Measurements from ENCODE around the gene LAMB4. TPM values are rescaled to one million over a fixed set of nuclear protein-coding genes. Genes with fewer than 3 reads are reported as not detected.

LAMB4 gene
- total and polyA plus RNA-seq, 2 of the 4 experiments (the other 2 are of a cell fraction): 0.12 to 0.18 TPM

DNA sequence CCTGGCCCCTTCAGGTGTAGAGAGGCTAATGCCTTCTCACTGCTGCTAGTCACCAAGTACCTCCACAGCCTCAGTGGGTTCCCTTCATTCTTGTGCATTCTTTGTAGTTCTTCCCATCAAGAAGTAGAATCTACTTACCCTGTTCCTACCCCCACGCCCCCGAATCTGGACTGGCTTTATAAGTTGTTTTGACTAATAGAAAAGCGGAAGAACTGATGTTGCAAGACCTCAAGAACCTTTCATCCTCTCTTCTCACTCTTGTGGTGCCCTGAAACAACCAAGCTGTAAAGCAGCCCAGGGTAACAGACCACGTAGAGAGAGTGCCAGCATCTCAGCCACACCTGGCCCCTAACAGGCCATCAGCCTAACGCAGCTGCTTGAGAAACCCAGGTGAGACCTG lies 104.0 kb downstream of the LAMB4 start:
- no peak for DNase-seq
- Histone ChIP-seq H3K9ac (ENCODE audit: low read depth, low read length) (no peak overlapping the region), H2BK120ac (ENCODE audit: low read depth, low read length) (0 out of 2 replicates have a peak overlapping the region, but pooled peaks have one; percentile 69), H3K56ac (ENCODE audit: extremely low read depth, insufficient read depth, low read length) (no peak overlapping the region), H3K27me3 (ENCODE audit: control insufficient read depth, insufficient read depth, low read length) (no peaks in the 10 kb centered on the region), H3K9me3 (ENCODE audit: control insufficient read depth, insufficient read depth, low read length) (no peaks in the 10 kb centered on the region), H3K14ac (replicated peaks; ENCODE audit: low read depth, low read length) (no peak overlapping the region; the same call in 1 of the 2 replicates), H2BK5ac (ENCODE audit: low read depth, low read length, poor library complexity, severe bottlenecking) (no peak overlapping the region), H3K79me1 (ENCODE audit: low read depth in 1 of 2, low read length in 2 of 2) (no peaks in the 10 kb centered on the region), H3K27ac (ENCODE audit: insufficient read depth, low read length) (no peak overlapping the region), H3K4me1 (ENCODE audit: control insufficient read depth, insufficient read depth, low read length) (peaks cover 12% of the 10 kb centered on the region), H3K18ac (ENCODE audit: low read depth, low read length) (peak overlapping the region; percentile 43), H2AK5ac (ENCODE audit: low read depth, low read length) (peak overlapping the region; percentile 73), H4K5ac (ENCODE audit: low read depth, low read length) (0 out of 2 replicates have a peak overlapping the region, but pooled peaks have one; percentile 20), H2BK15ac (ENCODE audit: low read depth, low read length) (peak overlapping the region; percentile 74; the same call in 2 of the 3 replicates), H3K23ac (ENCODE audit: low read depth, low read length) (no peak overlapping the region), H2AK9ac (replicated peaks; ENCODE audit: low read depth, low read length, poor library complexity) (no peak overlapping the region), H3K9me1 (ENCODE audit: insufficient read depth, low read length) (peaks cover 2% of the 10 kb centered on the region; the same call in 1 of the 2 replicates), H4K91ac (ENCODE audit: insufficient read depth, low read depth, low read length) (peak overlapping the region; percentile 70), H4K20me1 (ENCODE audit: insufficient read depth, low read length) (no peaks in the 10 kb centered on the region), H3K4me2 (ENCODE audit: low read depth, low read length) (no peak overlapping the region), H2AFZ (replicated peaks; ENCODE audit: low read length, poor library complexity) (no peak overlapping the region), H4K8ac (ENCODE audit: low read depth in 2 of 2, low read length in 2 of 2) (no peak overlapping the region), H3K4me3 (ENCODE audit: insufficient read depth, low read depth, low read length) (no peak overlapping the region), H3K36me3 (ENCODE audit: control insufficient read depth, insufficient read depth, low read length) (no peaks in the 10 kb centered on the region), H2BK20ac (ENCODE audit: low read depth, low read length) (peak overlapping the region; percentile 37), H3K4ac (ENCODE audit: low read depth, low read length) (peak overlapping the region; percentile 59)
- no peak for TF ChIP-seq FOS (IDR thresholded peaks at IDR 0.05; ENCODE audit: low read depth, low read length)
- no peak for TF ChIP-seq RAD21 (IDR thresholded peaks at IDR 0.05; ENCODE audit: low read length)
- TF ChIP-seq, protein P1, sequence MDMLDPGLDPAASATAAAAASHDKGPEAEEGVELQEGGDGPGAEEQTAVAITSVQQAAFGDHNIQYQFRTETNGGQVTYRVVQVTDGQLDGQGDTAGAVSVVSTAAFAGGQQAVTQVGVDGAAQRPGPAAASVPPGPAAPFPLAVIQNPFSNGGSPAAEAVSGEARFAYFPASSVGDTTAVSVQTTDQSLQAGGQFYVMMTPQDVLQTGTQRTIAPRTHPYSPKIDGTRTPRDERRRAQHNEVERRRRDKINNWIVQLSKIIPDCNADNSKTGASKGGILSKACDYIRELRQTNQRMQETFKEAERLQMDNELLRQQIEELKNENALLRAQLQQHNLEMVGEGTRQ (IDR thresholded peaks at IDR 0.05; ENCODE audit: low read depth, low read length): no peak
- TF ChIP-seq SMC3 (IDR thresholded peaks at IDR 0.05; ENCODE audit: low read depth, low read length): no peak
- no peak for TF ChIP-seq CEBPB (IDR thresholded peaks at IDR 0.05; ENCODE audit: low read depth, low read length)
- TF ChIP-seq CTCF (conservative IDR thresholded peaks at IDR 0.05; ENCODE audit: low read depth, low read length): no peak
- TF ChIP-seq MXI1 (IDR thresholded peaks at IDR 0.05; ENCODE audit: borderline replicate concordance, low read depth, low read length): no peak
- ChIA-PET CTCF (no interaction called here), POLR2A (ENCODE audit: unreplicated experiment) (no interaction called here)
- ATAC-seq (ENCODE audit: low read depth): no peak
- BruUV-seq (replicated peaks): no TSS peak
- in situ Hi-C loops (cut with MboI; ENCODE audit: low sequenced_read_pairs) (no loop called here), dilution Hi-C loops (cut with HindIII; ENCODE audit: low sequenced_read_pairs, unreplicated experiment) (no loop called here), intact Hi-C loops (cut with micrococcal nuclease) (no loop called here)
- no CpG with 5 or more reads among the region's 5 CpGs for WGBS, 2 experiments (ENCODE audit: extremely low coverage in 2 of 2, insufficient read length in 1 of 2)
